ENCODE data around the gene PPOX.

Gene PPOX

DNA sequence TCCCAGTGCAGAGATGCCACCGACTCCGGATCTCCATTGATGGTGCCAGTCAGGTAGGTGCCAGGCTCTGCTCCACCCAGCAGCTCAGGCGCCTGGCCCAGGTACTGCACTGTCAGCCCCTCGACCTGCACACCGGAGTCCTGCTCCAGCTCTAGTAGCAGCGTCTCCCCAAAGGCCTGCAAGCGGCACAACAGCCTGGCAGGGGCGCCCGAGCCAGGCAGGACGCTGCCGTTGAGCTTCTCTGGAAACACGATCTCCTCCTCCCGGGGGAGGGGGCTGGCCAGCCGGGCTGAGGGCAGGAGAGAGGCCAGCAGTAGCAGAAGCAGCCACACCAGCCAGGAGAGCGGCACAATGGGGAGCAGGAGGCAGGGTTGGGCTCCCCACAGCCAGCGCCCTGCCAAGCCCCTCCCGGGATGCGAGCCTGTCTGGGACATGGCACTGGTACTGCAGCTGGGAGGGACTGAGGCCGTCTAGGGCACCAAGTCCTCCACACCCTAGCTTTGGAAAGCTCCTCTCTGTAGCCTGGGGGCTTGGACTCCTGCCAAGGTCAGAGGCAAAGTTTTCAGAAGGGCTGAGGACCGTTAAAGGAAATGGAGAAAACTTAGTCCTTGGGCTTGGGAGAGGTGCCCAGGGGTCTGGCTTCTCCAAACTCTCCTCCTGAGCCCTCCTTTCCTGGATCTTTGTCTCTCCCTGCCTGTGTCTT lies 32.1 kb downstream of the PPOX start:
- DNase-seq (ENCODE audit: low read depth), result no peak

DNA sequence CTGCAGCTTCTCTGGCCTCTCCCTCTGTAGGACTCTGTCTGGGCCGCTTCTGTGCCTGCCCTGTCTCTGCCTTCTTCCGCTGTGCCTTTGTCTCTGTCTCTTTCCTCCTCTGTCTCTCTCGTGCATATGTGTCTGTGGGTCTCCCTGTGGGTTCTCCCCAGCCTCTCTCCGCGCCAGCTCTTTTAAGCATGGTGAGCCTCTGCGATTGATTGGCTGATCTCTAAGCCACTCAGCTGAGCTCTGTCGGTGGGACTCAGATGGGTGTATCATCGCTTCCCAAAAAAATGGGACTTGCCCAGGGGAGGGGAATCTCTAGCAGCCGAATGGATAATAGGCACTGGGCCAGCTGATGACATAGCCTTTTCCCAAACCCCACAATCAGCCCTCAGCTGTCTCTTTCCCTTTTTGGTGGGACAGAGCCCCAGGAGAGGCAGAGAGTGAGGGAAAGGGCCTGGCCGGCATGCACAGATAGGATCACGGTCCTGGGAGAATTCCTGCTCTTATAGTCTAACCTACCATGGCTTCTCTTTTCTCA lies 32.7 kb downstream of the PPOX start, which contains the start of gene ADAMTS4:
Gene ADAMTS4, minus strand, starts transcription at position 158 of the 535 bp plus-strand sequence. CDS start 427 bp downstream, outside the sequence.
- no peak for DNase-seq (ENCODE audit: low read depth)

DNA sequence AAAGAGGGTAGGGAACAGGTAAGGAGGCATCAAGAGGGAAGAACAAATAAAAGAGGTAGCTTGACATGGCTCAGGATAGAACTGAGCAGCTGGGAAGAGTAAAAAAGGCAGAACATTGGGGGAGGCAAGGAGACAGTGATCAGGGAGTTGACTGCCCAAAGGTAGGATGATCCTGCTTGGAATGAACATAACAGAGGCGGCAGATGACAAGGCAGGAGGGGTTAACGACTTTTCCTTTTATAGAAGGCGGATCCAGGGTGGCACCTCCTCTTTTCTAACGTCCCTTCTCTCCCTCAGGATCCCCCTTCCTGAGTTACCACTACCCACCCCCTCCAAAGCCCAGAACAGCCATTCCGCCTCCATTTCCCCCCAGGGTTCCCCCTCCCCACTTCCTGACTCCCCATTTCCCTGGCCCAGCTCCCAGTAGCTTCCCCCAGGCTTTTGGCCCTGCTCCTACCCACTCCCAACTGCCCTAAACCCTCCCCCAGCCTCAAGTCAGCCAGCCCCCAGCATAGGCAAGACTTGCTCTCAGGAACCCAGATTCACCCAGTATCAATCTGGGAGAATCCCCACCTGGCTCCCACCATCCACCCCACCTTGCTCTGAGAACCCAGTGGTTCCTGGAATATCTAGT lies 33.4 kb downstream of the PPOX start:
- no peak for DNase-seq (ENCODE audit: low read depth)

DNA sequence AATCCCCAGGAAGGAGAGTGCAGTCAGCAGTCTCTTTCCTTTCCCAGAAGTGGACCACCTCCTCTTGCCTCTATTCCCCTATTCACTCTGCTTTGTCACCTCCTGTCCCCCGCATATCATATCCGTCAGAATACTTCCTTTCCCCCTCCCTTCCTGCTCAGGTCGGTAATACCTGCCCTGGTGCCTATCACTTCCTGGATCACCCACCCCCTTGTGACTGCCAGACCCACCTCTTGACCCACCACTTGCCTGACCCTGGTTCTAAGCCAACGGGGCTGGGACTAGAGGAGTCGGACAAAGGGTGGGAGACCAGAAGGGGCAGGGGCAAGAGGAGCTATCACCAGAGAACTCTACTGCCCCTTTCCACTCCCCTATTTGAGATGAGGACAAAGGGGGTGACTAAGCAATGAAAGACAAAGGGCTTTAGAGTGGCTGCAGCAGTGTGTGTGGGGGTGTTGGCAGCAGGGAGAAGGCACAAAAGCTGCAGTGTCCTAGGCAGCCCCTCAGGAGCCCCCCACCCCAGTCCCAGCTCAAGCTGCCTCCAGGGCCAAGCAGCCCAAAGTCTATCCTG lies 34.3 kb downstream of the PPOX start:
- DNase-seq (ENCODE audit: low read depth), result no peak

DNA sequence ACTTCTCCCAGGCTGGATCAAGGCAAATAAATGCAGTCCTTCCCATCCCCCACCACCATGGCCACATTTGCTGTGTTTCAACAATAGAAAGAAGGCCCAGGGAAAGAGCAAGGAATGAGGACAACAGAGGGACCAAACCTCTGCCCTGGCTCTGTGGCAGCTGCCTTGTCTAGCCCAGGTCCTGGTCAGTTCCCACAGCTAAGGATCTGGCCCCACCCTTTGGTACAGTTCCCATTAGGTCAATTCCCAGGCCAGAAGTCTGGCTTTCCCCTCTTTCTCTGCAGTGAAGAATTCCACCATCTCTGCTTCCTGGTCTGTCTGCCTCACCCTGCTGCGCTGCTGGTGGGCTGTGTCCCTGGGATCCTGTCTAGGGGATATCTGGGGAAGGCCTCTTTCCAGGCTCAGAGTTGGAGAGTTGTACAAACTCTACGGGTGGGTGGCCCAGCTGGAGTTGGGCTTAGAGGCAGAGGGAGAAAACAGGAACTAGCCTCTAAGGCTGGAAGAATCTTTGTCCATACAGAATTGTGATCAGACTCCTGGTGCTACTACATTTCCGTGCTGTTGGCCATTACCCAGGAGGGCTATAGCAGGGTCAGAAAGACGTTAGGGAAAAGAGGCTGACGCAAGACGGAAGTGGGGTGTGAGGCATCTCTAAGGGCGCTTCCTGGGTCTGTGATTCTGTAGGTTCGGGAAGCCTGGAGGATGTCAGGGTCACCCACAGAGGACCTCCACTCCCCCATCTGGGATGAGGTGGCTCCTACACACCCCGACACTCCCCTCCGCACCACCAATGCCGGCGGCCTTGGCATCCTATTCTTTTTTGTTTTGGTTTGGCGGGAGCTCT lies 35.0 kb downstream of the PPOX start:
- no peak for DNase-seq (ENCODE audit: low read depth)

DNA sequence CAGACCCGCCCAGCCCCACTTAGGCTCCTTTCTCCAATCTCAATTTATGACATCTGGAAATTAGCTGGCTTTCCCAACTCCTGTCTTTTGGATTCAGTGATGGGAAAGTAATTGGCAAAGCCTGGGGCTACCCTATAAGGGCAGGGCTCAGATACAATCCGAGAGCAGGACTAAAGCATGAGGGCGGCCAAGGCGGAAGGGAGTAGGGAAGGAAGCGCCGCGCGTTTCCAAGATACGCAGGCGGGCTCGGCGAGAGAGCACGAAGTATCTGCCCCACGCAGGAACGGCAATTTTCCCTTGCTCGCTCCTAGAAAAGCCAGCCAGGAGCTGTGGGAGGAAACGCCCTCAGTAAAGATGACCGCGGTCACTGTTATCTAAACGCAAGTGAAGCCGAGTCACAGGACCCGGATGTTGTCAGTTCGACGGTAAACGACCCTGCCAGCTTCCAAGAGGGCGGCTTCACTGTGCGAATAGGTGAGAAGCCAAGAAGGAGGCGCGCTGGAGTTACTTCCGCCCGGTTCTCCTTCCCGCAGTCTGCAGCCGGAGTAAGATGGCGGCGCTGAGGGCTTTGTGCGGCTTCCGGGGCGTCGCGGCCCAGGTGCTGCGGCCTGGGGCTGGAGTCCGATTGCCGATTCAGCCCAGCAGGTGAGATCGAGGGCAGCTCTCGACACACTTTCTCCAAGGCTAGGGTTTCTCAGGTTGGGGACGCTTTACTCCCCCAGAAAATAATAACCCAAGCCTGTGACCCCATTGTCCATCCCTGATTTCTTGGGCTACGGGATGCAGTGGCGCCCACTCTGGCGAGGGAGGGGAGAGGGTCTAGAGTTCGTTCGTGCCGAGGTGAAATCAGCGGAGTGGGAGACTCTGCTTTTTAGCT lies 35.8 kb downstream of the PPOX start, which contains the start of gene NDUFS2:
Gene NDUFS2, plus strand, starts transcription at position 532 of the 877 bp plus-strand sequence. Its CDS starts 19 bp downstream, at position 551.
- peak; percentile 95 for DNase-seq (ENCODE audit: low read depth)

DNA sequence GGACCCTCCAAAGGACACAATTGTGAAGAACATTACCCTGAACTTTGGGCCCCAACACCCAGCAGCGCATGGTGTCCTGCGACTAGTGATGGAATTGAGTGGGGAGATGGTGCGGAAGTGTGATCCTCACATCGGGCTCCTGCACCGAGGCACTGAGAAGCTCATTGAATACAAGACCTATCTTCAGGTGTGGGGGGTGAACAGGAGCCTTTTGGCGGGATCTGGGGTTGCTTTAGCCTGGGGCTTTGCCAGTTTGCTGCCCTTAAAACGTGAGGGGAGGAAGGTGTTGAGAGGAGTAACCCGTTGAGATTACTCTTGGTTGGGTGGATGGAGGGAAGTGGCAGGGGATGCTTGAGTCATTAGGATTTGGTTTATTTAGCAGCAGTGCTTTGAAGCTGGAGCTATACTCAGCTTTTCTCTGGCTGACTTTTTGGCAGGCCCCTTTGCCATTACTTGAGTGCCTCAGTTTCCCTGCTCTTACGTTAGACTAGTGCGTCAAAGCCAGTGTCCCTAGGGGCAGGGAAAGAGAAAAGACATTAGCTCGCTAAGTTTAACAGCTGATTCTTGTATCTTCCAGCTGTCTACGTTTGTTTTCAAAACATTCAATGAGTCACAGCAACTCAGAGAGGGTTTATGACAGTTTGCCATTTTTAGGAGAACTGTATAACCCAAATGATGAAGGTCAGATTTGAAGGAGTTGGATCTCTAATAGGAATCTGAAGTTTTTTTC lies 40.4 kb downstream of the PPOX start:
- no peak for DNase-seq (ENCODE audit: low read depth)

DNA sequence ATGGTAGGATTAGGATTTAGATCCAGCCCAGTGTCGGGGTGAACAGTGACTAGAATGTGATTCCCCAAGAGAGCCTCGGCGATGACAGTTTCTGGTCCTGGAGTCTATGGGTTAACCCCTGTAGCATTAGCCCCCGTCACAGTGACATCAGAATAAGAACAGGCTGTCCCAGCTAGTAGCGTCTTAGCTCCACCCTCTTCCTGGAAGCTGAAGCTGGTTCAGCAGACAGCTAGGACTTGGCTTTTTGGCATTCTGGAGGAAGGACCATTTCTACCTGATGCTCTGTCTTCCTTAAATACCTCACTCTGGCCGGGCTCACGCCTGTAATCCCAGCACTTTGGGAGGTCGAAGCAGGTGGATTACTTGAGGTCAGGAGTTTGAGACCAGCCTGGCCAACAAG lies 40.9 kb downstream of the PPOX start:
- DNase-seq (ENCODE audit: low read depth), result no peak

DNA sequence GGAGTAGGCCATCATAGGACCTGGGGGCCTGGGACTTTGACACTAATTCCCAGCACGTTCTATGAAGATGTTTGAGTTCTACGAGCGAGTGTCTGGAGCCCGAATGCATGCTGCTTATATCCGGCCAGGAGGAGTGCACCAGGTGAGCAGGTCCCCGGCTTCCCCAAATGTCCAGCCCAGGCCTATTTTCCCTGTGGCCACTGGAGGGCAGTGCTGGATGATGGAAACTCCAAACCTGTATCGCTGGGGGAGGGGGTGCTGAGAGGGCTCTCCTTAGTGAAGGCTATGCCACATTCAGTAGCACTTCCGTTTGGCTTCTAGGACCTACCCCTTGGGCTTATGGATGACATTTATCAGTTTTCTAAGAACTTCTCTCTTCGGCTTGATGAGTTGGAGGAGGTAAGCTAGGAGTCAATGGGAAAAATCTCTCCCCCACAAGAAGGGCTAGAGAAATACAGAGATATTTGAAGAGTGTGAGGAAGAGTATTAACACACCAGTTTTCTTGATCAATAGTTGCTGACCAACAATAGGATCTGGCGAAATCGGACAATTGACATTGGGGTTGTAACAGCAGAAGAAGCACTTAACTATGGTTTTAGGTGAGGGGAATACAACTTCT lies 43.7 kb downstream of the PPOX start:
- DNase-seq (ENCODE audit: low read depth), result peak; percentile 50

DNA sequence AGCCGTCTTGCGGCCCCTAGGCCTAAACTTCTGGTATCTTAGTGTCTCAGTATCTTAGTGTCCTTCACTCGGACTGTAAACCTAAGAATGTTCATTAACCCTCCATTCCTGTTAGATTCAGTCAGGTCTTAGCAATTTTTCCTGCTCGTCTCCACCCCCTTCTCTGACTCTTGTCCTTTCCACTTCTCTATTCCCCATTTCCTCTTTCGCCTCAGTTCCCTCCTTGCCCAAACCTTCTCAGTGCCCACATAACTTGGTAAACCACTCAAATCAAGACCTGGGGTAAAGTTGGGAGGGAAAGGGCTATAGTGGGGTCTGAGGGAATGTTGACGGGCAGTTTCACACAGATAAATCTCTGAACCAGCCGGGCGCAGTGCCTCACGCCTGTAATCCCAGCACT lies 48.1 kb downstream of the PPOX start:
- no peak for DNase-seq (ENCODE audit: low read depth)

DNA sequence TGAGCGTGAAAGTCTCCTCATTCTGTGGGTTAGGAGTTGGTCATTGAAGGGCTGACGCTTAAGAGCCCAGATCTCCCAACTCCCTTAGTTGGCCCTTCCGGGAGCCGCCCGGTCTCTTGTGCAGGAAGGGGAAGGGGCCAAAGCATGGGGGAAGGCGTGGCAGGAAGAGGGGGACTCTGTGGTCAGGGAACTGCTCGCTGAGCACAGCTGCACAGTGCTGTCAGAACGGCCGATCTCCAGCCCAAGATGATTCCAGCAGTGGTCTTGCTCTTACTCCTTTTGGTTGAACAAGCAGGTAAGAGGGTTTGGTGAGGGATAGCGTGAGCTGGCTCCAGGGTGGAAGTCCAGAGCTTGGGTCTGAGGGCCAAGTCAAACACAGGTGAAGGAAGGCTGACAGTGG lies 48.9 kb downstream of the PPOX start, which contains the start of gene FCER1G:
Gene FCER1G, plus strand, starts transcription at position 220 of the 400 bp plus-strand sequence. Its CDS starts 27 bp downstream, at position 247.
- DNase-seq (ENCODE audit: low read depth), result no peak

DNA sequence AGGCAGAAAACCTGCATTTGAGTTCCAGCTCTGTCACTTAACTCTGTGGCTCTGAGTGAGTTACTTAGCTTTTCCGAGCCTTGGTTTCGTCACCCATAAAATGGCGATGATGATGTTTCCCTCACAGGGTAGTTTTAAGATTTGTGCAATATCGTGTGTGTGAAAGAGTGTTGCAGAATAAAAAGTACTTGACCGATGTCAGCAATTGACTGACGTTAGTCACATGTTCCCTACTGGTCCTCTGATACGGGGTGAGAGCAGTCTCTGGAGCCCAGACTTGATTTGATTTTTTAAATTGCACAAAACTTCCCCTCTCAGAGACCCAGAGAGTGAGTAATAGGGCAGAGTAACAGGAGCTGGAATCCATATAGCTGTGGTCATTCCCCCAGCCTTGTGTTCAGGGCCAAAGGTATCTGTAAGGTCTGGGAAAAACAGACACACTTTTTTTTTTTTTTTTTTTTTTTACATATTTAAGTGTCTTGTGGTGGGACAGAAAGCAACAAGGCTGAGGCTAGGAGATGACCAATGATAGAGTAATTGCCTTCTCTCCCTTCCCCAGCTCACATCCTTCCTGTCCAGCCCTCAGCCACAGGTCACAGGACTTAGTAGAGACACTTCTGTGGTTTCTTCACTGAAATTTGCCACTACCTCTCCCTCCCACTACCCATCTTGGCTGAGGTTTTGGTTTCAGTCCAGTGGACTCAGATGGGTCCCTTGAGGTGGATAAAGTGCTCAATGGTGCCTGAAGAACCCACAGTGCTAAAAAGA lies 50.9 kb downstream of the PPOX start:
- DNase-seq (ENCODE audit: low read depth), result peak; percentile 12

DNA sequence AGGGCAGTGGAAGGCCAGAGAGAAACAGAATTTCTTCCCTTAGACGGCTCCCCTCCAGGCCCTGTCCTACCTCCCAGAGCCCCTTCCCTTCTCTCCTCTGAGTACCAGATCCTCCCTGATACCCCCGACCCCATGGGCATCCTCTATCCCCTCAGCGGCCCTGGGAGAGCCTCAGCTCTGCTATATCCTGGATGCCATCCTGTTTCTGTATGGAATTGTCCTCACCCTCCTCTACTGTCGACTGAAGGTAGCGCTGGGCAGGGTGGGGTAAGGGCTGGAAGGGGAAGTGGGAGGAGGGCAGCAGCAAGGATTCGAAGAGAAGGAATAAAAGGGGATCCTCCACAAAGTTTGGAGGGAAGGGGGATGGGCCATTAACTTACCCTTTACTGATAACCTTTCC lies 51.6 kb downstream of the PPOX start:
- no peak for DNase-seq (ENCODE audit: low read depth)

DNA sequence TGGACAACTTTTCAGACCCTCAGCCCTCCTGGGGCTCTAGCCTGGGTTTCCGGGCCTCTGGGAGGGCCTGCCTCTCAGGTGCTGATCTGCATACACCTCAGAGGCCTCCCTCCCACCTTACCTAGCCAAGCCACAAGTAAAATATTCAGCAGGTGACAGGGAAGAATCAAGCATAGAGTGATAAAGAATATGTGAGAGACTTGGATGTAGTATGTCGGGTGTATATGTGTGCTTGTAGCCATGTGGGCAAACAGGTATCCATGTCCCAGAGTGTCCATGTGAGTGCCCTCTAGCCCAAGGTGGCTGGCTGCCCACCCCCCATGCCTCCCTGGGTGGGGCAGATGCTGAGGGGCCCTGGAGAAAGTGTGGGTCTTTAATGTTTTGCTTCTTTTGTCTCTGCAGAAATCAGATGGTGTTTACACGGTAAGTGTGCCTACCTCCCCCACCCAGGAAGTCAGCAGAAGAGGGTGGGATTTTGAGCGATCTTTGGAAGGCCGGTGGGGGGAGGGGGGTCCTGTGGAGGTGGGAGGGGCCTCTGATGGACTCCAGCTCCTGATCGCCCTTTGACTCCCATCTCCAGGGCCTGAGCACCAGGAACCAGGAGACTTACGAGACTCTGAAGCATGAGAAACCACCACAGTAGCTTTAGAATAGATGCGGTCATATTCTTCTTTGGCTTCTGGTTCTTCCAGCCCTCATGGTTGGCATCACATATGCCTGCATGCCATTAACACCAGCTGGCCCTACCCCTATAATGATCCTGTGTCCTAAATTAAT lies 52.3 kb downstream of the PPOX start:
- no peak for DNase-seq (ENCODE audit: low read depth)

DNA sequence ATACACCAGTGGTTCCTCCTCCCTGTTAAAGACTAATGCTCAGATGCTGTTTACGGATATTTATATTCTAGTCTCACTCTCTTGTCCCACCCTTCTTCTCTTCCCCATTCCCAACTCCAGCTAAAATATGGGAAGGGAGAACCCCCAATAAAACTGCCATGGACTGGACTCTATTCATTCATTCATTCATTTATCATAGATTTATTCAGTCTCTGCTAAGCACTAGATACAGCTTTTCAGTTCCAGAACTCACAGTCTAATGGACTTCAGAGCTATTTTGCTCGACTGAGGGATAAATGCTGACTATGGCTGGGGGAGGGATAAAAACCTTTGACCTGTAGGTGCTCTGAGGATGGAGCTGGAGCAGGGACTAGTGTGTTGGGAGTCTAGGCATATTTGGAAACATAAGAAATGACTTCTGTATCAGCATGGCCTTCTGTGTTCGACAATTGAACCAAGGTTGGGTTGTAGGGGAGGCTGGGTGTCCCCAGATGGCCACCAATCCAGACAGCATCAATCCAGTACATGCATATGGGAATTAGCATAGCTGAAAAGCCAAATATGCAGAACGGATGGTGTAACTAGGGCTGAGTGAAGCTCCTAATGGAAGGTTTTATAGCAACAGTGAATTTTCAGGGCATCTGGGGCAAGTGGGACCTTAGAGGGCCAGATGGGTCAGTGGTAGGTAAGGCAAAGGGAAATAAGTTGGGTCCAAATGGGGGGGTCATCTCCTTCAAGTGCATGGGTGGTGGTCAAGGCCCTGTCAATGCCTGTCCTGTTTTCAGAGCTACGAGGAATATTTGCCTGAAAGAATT lies 53.1 kb downstream of the PPOX start:
- no peak for DNase-seq (ENCODE audit: low read depth)

DNA sequence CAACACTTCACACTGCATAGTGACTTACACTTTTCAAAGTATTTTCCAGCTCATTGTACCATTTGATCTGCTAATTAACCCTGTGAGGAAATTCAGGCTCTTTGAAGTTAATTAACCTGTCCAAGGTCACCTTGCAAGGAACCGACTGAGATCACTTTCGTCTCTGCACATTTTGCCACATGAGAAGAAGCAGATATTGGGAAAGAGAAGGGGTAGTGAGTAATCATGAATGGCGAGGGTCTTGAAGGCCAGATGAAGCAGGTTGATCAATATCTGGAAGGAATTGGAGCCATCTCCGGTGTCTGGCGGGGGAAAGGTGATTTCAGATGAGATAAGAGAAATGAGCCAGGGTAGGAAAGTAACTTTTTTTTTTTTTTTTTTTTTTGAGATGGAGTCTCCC lies 53.8 kb downstream of the PPOX start:
- DNase-seq (ENCODE audit: low read depth), result no peak
